DOHH2 (cell line): ENCODE measurements around the gene AURKB.

ENCODE experiments used
- EZH2phosphoT487 ChIP-seq: fragments of 200-600 bp; sonication (generic); IDR thresholded peaks from 2 replicates; pipeline ENCODE4 v1.6.1; 2017; ENCODE audit warnings: borderline replicate concordance, mild to moderate bottlenecking, antibody characterized with exemption, low read length, moderate library complexity, mixed read lengths
- TF ChIP-seq, protein P1 (sequence below): fragments of 200-600 bp; sonication (generic); IDR thresholded peaks from one replicate; pipeline ENCODE4 v1.5.1; 2014; ENCODE audit warnings: antibody characterized with exemption, mild to moderate bottlenecking, low read depth, low read length; ENCODE audit not compliant: poor library complexity, severe bottlenecking

DNA sequence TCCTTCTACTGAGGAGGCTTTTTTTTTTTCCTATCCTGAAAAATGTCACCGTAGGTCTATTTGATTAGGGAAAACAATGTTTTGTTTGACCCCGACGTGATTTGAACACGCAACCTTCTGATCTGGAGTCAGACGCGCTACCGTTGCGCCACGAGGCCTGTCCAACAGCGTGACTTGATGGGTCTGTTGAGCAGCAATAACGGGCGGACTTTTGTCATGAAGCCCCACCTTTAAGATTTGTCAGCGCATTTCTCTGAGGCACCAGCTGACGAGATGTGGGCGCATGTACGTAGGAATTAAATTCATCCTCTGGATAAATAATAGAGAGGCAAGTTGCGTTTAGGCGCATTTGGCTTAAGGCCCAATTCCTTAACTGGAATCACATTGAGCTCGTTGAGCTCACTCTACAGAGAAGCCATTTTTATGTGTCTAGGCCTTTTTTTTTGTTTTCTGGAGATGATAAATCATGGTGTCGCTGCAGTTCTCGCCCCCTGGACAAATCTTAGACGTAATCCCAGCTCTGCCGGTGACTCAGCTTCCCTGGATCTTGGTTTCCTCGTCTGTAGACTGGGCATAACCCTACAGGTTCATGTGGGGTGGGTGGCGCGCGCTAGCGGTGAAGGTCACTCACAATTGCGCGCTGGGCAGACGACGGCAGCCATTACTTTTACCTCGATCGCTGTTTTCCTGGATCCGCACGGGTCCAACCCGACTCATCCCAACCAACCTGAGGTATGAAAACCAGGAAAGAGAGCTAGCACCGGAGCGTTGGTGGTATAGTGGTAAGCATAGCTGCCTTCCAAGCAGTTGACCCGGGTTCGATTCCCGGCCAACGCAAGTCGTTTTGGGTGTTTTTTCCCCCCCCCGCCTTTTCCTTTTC lies 10.6 kb upstream of the AURKB start:
- TF ChIP-seq, protein P1, sequence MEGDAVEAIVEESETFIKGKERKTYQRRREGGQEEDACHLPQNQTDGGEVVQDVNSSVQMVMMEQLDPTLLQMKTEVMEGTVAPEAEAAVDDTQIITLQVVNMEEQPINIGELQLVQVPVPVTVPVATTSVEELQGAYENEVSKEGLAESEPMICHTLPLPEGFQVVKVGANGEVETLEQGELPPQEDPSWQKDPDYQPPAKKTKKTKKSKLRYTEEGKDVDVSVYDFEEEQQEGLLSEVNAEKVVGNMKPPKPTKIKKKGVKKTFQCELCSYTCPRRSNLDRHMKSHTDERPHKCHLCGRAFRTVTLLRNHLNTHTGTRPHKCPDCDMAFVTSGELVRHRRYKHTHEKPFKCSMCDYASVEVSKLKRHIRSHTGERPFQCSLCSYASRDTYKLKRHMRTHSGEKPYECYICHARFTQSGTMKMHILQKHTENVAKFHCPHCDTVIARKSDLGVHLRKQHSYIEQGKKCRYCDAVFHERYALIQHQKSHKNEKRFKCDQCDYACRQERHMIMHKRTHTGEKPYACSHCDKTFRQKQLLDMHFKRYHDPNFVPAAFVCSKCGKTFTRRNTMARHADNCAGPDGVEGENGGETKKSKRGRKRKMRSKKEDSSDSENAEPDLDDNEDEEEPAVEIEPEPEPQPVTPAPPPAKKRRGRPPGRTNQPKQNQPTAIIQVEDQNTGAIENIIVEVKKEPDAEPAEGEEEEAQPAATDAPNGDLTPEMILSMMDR: no peak
- no peak for TF ChIP-seq EZH2phosphoT487
